Measurements from ENCODE around the gene SS18L1.

Gene SS18L1

GRCh38 chr20:62215991-62216635, 72.5 kb downstream of the SS18L1 start:
- in situ Hi-C loops (cut with MboI; ENCODE audit: low pct_unique_long_range_greater_than_20kb, low sequenced_read_pairs): no loop called here
- DNase-seq: no peak

- no peak for DNase-seq
- in situ Hi-C loops (cut with MboI; ENCODE audit: low pct_unique_long_range_greater_than_20kb, low sequenced_read_pairs): no loop called here
Measured at GRCh38 chr20:62216636-62217566, 73.3 kb downstream of the SS18L1 start.

GRCh38 chr20:62217913-62218773, 74.6 kb downstream of the SS18L1 start:
- in situ Hi-C loops (cut with MboI; ENCODE audit: low pct_unique_long_range_greater_than_20kb, low sequenced_read_pairs): no loop called here
- no peak for DNase-seq

GRCh38 chr20:62219101-62219991, 75.8 kb downstream of the SS18L1 start:
- in situ Hi-C loops (cut with MboI; ENCODE audit: low pct_unique_long_range_greater_than_20kb, low sequenced_read_pairs): no loop called here
- no peak for DNase-seq

- in situ Hi-C loops (cut with MboI; ENCODE audit: low pct_unique_long_range_greater_than_20kb, low sequenced_read_pairs): no loop called here
- no peak for DNase-seq
Measured at GRCh38 chr20:62219992-62220665, 76.6 kb downstream of the SS18L1 start, which contains the start of gene HRH3. Gene HRH3, minus strand, starts transcription at chr20:62220278. Its CDS starts 308 bp downstream, at chr20:62219970.

GRCh38 chr20:62220666-62221568, 77.3 kb downstream of the SS18L1 start:
- in situ Hi-C loops (cut with MboI; ENCODE audit: low pct_unique_long_range_greater_than_20kb, low sequenced_read_pairs): no loop called here
- DNase-seq: peak; percentile 59

- DNase-seq: no peak
- in situ Hi-C loops (cut with MboI; ENCODE audit: low pct_unique_long_range_greater_than_20kb, low sequenced_read_pairs): no loop called here
Measured at GRCh38 chr20:62222266-62222850, 78.8 kb downstream of the SS18L1 start.

- no peak for DNase-seq
- in situ Hi-C loops (cut with MboI; ENCODE audit: low pct_unique_long_range_greater_than_20kb, low sequenced_read_pairs): no loop called here
Measured at GRCh38 chr20:62222972-62223371, 79.4 kb downstream of the SS18L1 start.

- in situ Hi-C loops (cut with MboI; ENCODE audit: low pct_unique_long_range_greater_than_20kb, low sequenced_read_pairs): no loop called here
- no peak for DNase-seq
Measured at GRCh38 chr20:62223571-62223970, 80.0 kb downstream of the SS18L1 start.

GRCh38 chr20:62224113-62224855, 80.7 kb downstream of the SS18L1 start:
- no peak for DNase-seq
- in situ Hi-C loops (cut with MboI; ENCODE audit: low pct_unique_long_range_greater_than_20kb, low sequenced_read_pairs): no loop called here

- in situ Hi-C loops (cut with MboI; ENCODE audit: low pct_unique_long_range_greater_than_20kb, low sequenced_read_pairs): no loop called here
- DNase-seq: no peak
Measured at GRCh38 chr20:62225026-62225425, 81.5 kb downstream of the SS18L1 start.

- in situ Hi-C loops (cut with MboI; ENCODE audit: low pct_unique_long_range_greater_than_20kb, low sequenced_read_pairs): no loop called here
- no peak for DNase-seq
Measured at GRCh38 chr20:62225820-62226635, 82.5 kb downstream of the SS18L1 start.

GRCh38 chr20:62226707-62227590, 83.4 kb downstream of the SS18L1 start:
- DNase-seq: no peak
- in situ Hi-C loops (cut with MboI; ENCODE audit: low pct_unique_long_range_greater_than_20kb, low sequenced_read_pairs): no loop called here

GRCh38 chr20:62227591-62227976, 84.0 kb downstream of the SS18L1 start:
- no peak for DNase-seq
- in situ Hi-C loops (cut with MboI; ENCODE audit: low pct_unique_long_range_greater_than_20kb, low sequenced_read_pairs): no loop called here

Measured in KBM-7 (cell line).